ENCODE measurements around the gene SLC43A3.
A peak's percentile ranks its signal among the peaks of the same experiment; 100 is the strongest.

The SLC43A3 gene

GRCh38 chr11:57424792-57425564 lies 1.9 kb downstream of the SLC43A3 start:
- TF ChIP-seq, protein P1, sequence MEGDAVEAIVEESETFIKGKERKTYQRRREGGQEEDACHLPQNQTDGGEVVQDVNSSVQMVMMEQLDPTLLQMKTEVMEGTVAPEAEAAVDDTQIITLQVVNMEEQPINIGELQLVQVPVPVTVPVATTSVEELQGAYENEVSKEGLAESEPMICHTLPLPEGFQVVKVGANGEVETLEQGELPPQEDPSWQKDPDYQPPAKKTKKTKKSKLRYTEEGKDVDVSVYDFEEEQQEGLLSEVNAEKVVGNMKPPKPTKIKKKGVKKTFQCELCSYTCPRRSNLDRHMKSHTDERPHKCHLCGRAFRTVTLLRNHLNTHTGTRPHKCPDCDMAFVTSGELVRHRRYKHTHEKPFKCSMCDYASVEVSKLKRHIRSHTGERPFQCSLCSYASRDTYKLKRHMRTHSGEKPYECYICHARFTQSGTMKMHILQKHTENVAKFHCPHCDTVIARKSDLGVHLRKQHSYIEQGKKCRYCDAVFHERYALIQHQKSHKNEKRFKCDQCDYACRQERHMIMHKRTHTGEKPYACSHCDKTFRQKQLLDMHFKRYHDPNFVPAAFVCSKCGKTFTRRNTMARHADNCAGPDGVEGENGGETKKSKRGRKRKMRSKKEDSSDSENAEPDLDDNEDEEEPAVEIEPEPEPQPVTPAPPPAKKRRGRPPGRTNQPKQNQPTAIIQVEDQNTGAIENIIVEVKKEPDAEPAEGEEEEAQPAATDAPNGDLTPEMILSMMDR (IDR thresholded peaks at IDR 0.05; ENCODE audit: low read depth, low read length) = no peak
- H3K9me3 ChIP-seq (ENCODE audit: severe bottlenecking) = no peaks in the 10 kb centered on the region
- H3K36me3 ChIP-seq = no peaks in the 10 kb centered on the region
- peak; percentile 48 for DNase-seq
- peaks cover 5% of the 10 kb centered on the region for H3K27me3 ChIP-seq (ENCODE audit: insufficient read depth, low read depth, severe bottlenecking)
- no peak overlapping the region for H3K4me3 ChIP-seq (ENCODE audit: low read depth, low read length)
- no peak overlapping the region for H3K27ac ChIP-seq

GRCh38 chr11:57424137-57424791 lies 2.7 kb downstream of the SLC43A3 start:
- TF ChIP-seq, protein P1 (IDR thresholded peaks at IDR 0.05; ENCODE audit: low read depth, low read length) = no peak
- DNase-seq = no peak
- Histone ChIP-seq H3K4me3 (ENCODE audit: low read depth, low read length) (no peak overlapping the region), H3K36me3 (no peaks in the 10 kb centered on the region), H3K9me3 (ENCODE audit: severe bottlenecking) (no peaks in the 10 kb centered on the region), H3K27ac (no peak overlapping the region), H3K27me3 (ENCODE audit: insufficient read depth, low read depth, severe bottlenecking) (peaks cover 5% of the 10 kb centered on the region)

- no peaks in the 10 kb centered on the region for H3K36me3 ChIP-seq
- H3K4me3 ChIP-seq (ENCODE audit: low read depth, low read length) = no peak overlapping the region
- H3K27ac ChIP-seq = no peak overlapping the region
- TF ChIP-seq, protein P1 (IDR thresholded peaks at IDR 0.05; ENCODE audit: low read depth, low read length) = no peak
- DNase-seq = no peak
- H3K9me3 ChIP-seq (ENCODE audit: severe bottlenecking) = no peaks in the 10 kb centered on the region
- H3K27me3 ChIP-seq (ENCODE audit: insufficient read depth, low read depth, severe bottlenecking) = peaks cover 5% of the 10 kb centered on the region
Measured at GRCh38 chr11:57422669-57423068, 4.3 kb downstream of the SLC43A3 start.

DNA sequence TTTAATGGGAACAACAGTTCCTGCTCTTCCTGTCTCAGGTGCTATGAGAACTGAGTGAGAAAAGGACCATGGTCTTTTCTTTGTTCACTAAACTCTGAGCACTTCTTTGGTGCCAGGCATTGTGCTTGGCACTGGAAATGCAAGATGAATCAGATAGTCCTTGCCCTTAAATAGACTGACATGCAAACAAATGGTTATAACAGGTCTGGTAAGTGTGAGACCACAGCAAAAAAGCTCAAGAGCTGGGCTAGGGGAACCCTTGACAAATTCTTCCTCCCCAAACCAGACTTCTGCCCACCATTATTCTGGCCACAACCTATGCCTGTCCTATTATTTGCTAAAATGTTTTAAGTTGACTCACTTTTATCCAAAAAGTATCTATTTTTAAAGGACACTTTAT lies 5.1 kb downstream of the SLC43A3 start:
- TF ChIP-seq, protein P1 (IDR thresholded peaks at IDR 0.05; ENCODE audit: low read depth, low read length) = no peak

DNA sequence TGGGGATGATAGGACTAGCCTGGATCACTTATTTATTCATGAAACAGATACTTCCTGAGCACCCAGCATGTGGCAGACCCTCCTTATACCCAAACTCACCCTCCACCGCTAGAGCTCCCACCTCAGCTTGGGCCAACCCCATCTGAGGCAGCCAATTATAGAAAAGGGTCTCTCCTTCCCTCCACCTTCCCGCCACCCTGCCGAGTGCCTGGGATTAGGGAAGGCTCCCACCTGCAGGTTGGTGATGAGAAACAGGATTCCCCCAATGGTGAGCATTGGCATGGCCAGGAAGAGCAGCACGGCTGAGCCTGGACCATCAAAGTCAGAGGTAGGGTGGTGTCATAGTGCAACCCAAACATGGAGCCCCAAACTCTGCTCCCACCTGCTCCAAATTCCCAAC lies 5.9 kb downstream of the SLC43A3 start:
- Histone ChIP-seq H3K36me3 (no peaks in the 10 kb centered on the region), H3K27ac (no peak overlapping the region), H3K27me3 (ENCODE audit: insufficient read depth, low read depth, severe bottlenecking) (peaks cover 8% of the 10 kb centered on the region), H3K4me3 (ENCODE audit: low read depth, low read length) (no peak overlapping the region), H3K9me3 (ENCODE audit: severe bottlenecking) (no peaks in the 10 kb centered on the region)
- no peak for DNase-seq
- TF ChIP-seq, protein P1 (IDR thresholded peaks at IDR 0.05; ENCODE audit: low read depth, low read length) = no peak

More for the DNA sequence above, 5.1 kb downstream of the SLC43A3 start:
- no peak for DNase-seq
- peaks cover 3% of the 10 kb centered on the region for H3K27me3 ChIP-seq (ENCODE audit: insufficient read depth, low read depth, severe bottlenecking)
- no peaks in the 10 kb centered on the region for H3K36me3 ChIP-seq
- H3K9me3 ChIP-seq (ENCODE audit: severe bottlenecking) = no peaks in the 10 kb centered on the region
- no peak overlapping the region for H3K27ac ChIP-seq
- H3K4me3 ChIP-seq (ENCODE audit: low read depth, low read length) = no peak overlapping the region
